Skeletal muscle satellite cell (primary cell): Measurements from ENCODE around the gene TPD52L2.
"Not testable (repeated sequence)": the region's sequence is repeated elsewhere in the genome, so short reads cannot be mapped to it uniquely, and the experiment has no call there.

Source experiments
- H3K27me3 ChIP-seq: 2 replicates; pipeline ENCODE4 v1.7.0; 2013; ENCODE audit warnings: low read length; ENCODE audit not compliant: control insufficient read depth, insufficient read depth
- H3K36me3 ChIP-seq: 2 replicates; pipeline ENCODE4 v1.7.0; 2013; ENCODE audit warnings: mild to moderate bottlenecking, control low read depth, low read length; ENCODE audit not compliant: insufficient read depth
- H3K4me1 ChIP-seq: 2 replicates; pipeline ENCODE4 v1.7.0; 2013; ENCODE audit warnings: low read length; ENCODE audit not compliant: control insufficient read depth, insufficient read depth
- H3K4me2 ChIP-seq: 2 replicates; pipeline ENCODE4 v1.7.0; 2013; ENCODE audit warnings: mild to moderate bottlenecking, low read length
- H3K4me3 ChIP-seq: 2 replicates; pipeline ENCODE4 v1.7.0; 2013; ENCODE audit warnings: low read length
- H3K9ac ChIP-seq: 2 replicates; pipeline ENCODE4 v1.7.0; 2013; ENCODE audit warnings: mild to moderate bottlenecking, low read depth, low read length, moderate library complexity
- H3K9me3 ChIP-seq: replicated peaks from 2 replicates; pipeline ENCODE4 v1.7.0; 2013; ENCODE audit warnings: mild to moderate bottlenecking, control low read depth, low read length

TPD52L2 gene

GRCh38 chr20:63916371-63916939, 51.4 kb downstream of the TPD52L2 start:
- H3K9ac ChIP-seq, H3K4me2 ChIP-seq, H3K4me3 ChIP-seq, H3K9me3 ChIP-seq, H3K27me3 ChIP-seq: not testable (repeated sequence)
- Histone ChIP-seq H3K36me3 (peaks cover 14% of the 10 kb centered on the region), H3K4me1 (peaks cover 17% of the 10 kb centered on the region)

- Histone ChIP-seq H3K9me3 (no peaks in the 10 kb centered on the region), H3K4me3 (no peak overlapping the region), H3K9ac (no peak overlapping the region), H3K4me1 (peaks cover 5% of the 10 kb centered on the region), H3K27me3 (no peaks in the 10 kb centered on the region), H3K4me2 (no peak overlapping the region), H3K36me3 (peaks cover 14% of the 10 kb centered on the region)
These were observed 52.7 kb downstream of the TPD52L2 start for GRCh38 chr20:63917811-63918210.

- no peak overlapping the region for H3K9ac ChIP-seq
- no peaks in the 10 kb centered on the region for H3K9me3 ChIP-seq
- peaks cover 14% of the 10 kb centered on the region for H3K36me3 ChIP-seq
- H3K4me3 ChIP-seq, result no peak overlapping the region
- no peaks in the 10 kb centered on the region for H3K27me3 ChIP-seq
- H3K4me1 ChIP-seq, result no peaks in the 10 kb centered on the region
- no peak overlapping the region for H3K4me2 ChIP-seq
These were observed 54.1 kb downstream of the TPD52L2 start for GRCh38 chr20:63919130-63919529.

GRCh38 chr20:63920226-63920625, 55.2 kb downstream of the TPD52L2 start:
- H3K4me2 ChIP-seq, result no peak overlapping the region
- H3K36me3 ChIP-seq, result peaks cover 14% of the 10 kb centered on the region
- no peaks in the 10 kb centered on the region for H3K27me3 ChIP-seq
- H3K4me3 ChIP-seq, result no peak overlapping the region
- no peak overlapping the region for H3K9ac ChIP-seq
- no peaks in the 10 kb centered on the region for H3K4me1 ChIP-seq
- no peaks in the 10 kb centered on the region for H3K9me3 ChIP-seq

GRCh38 chr20:63923651-63924050, 58.6 kb downstream of the TPD52L2 start:
- peaks cover 25% of the 10 kb centered on the region for H3K36me3 ChIP-seq
- no peaks in the 10 kb centered on the region for H3K4me1 ChIP-seq
- no peak overlapping the region for H3K4me2 ChIP-seq
- H3K9me3 ChIP-seq, result no peaks in the 10 kb centered on the region
- no peaks in the 10 kb centered on the region for H3K27me3 ChIP-seq
- H3K4me3 ChIP-seq, result no peak overlapping the region
- no peak overlapping the region for H3K9ac ChIP-seq

GRCh38 chr20:63924241-63924640, 59.2 kb downstream of the TPD52L2 start:
- H3K36me3 ChIP-seq, result peaks cover 27% of the 10 kb centered on the region
- no peak overlapping the region for H3K4me3 ChIP-seq
- H3K9ac ChIP-seq, result no peak overlapping the region
- no peaks in the 10 kb centered on the region for H3K27me3 ChIP-seq
- no peaks in the 10 kb centered on the region for H3K4me1 ChIP-seq
- H3K4me2 ChIP-seq, result no peak overlapping the region
- no peaks in the 10 kb centered on the region for H3K9me3 ChIP-seq

- H3K36me3 ChIP-seq, result peaks cover 40% of the 10 kb centered on the region
- H3K27me3 ChIP-seq, result no peaks in the 10 kb centered on the region
- H3K4me2 ChIP-seq, result no peak overlapping the region
- H3K4me3 ChIP-seq, result no peak overlapping the region
- H3K9ac ChIP-seq, result no peak overlapping the region
- H3K4me1 ChIP-seq, result no peaks in the 10 kb centered on the region
- H3K9me3 ChIP-seq, result no peaks in the 10 kb centered on the region
These were observed 61.2 kb downstream of the TPD52L2 start for GRCh38 chr20:63926298-63926697.

GRCh38 chr20:63929071-63929470, 64.0 kb downstream of the TPD52L2 start:
- Histone ChIP-seq H3K9me3 (no peaks in the 10 kb centered on the region), H3K4me3 (no peak overlapping the region), H3K36me3 (peaks cover 64% of the 10 kb centered on the region), H3K9ac (no peak overlapping the region), H3K4me2 (no peak overlapping the region), H3K27me3 (no peaks in the 10 kb centered on the region), H3K4me1 (no peaks in the 10 kb centered on the region)

- not testable (repeated sequence) for H3K4me1 ChIP-seq, H3K4me2 ChIP-seq, H3K4me3 ChIP-seq, H3K9ac ChIP-seq, H3K27me3 ChIP-seq, H3K9me3 ChIP-seq
- peaks cover 67% of the 10 kb centered on the region for H3K36me3 ChIP-seq
These were observed 64.4 kb downstream of the TPD52L2 start for GRCh38 chr20:63929473-63929883.

- no peaks in the 10 kb centered on the region for H3K27me3 ChIP-seq
- no peaks in the 10 kb centered on the region for H3K4me1 ChIP-seq
- no peaks in the 10 kb centered on the region for H3K9me3 ChIP-seq
- H3K4me3 ChIP-seq, result no peak overlapping the region
- no peak overlapping the region for H3K9ac ChIP-seq
- no peak overlapping the region for H3K4me2 ChIP-seq
- H3K36me3 ChIP-seq, result peaks cover 83% of the 10 kb centered on the region
These were observed 66.0 kb downstream of the TPD52L2 start for GRCh38 chr20:63930971-63931553.

GRCh38 chr20:63931735-63932134, 66.7 kb downstream of the TPD52L2 start:
- Histone ChIP-seq H3K4me3 (no peak overlapping the region), H3K9ac (no peak overlapping the region), H3K9me3 (no peaks in the 10 kb centered on the region), H3K36me3 (peaks cover 82% of the 10 kb centered on the region), H3K27me3 (no peaks in the 10 kb centered on the region), H3K4me1 (no peaks in the 10 kb centered on the region), H3K4me2 (no peak overlapping the region)

- Histone ChIP-seq H3K27me3 (no peaks in the 10 kb centered on the region), H3K4me2 (no peak overlapping the region), H3K9me3 (no peaks in the 10 kb centered on the region), H3K4me3 (no peak overlapping the region), H3K36me3 (peaks cover 81% of the 10 kb centered on the region), H3K9ac (no peak overlapping the region), H3K4me1 (no peaks in the 10 kb centered on the region)
These were observed 67.6 kb downstream of the TPD52L2 start for GRCh38 chr20:63932606-63933160.
